OCI-LY1 (cell line): ENCODE data around the gene SPRED1.

Experiments used
- CTCF ChIP-seq: fragments of 200-600 bp; sonication (generic), shearing (Covaris generic); IDR thresholded peaks from 2 replicates; pipeline ENCODE4 v1.5.1; 2017; ENCODE audit warnings: mild to moderate bottlenecking, antibody characterized with exemption, low read length, moderate library complexity, mixed read lengths
- EZH2 ChIP-seq: fragments of 200-600 bp; sonication (generic), shearing (Covaris generic); IDR thresholded peaks from 2 replicates; pipeline ENCODE4 v1.8.0; 2017; ENCODE audit warnings: borderline replicate concordance, mixed run types, mild to moderate bottlenecking, antibody characterized with exemption, low read length, moderate library complexity, mixed read lengths

GRCh38 chr15:38247336-38247735 is 5.3 kb upstream of the SPRED1 start:
- TF ChIP-seq CTCF, result no peak
- no peak for TF ChIP-seq EZH2
